Stimulated activated CD4-positive, alpha-beta T cell treated with anti-CD3 and anti-CD28 coated beads, Interleukin-4, amount 100 ng/mL, for 48 hours (primary cell): ENCODE measurements around the gene NUP210L.
A peak's percentile ranks its signal among the peaks of the same experiment; 100 is the strongest.

ENCODE experiments used
- DNase-seq, 2 donors: peaks; one replicate each; pipeline ENCODE4 v3.0.0-alpha.2; 2020; ENCODE audit warnings: low read depth in 2 of 2

Gene NUP210L

DNA sequence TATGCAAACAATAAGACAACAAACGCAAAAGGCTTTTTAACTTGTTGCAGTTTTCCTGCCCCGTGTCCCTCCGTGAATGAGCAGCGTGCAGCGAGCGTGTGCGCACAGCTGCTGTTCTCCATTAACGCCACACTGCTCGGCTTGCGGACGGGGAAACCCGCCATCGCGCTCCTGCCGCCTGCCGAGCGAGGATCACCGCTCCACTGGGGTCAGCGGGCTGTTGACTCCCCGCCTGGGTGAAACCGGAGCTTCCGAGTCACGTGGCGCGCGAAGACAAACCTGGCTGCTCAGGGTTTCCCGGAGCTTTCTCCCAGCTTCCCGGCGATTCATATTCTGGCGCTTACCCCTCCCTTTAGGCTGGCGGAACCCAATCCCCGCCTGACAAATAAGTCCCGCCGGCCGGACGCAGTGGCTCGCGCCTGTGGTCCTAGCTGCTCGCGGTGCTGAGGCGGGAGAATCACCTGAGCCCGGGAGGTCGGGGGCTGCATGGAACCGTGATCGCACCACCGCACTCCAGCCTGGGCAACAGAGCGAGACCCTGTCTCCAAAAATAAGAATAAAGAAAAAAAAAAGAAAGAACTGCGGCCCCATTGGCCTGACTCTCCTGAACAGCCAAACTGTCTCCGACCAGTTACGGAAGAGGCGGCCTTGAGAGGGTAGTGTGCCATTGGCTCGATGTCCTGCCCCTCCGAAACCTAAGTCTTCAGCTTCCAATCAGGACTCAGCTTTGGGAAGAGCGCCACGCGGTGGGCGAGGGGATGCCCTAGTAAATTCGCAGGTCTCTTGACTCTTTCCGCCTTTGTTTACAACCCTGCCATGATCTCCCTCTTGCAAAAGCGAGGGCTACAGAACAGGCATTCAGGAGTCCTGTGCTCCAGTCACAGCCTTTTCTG, 187.5 kb downstream of the NUP210L start, which contains the start of gene CREB3L4:
TSS of gene CREB3L4 (plus strand) at position 796 of the 893 bp plus-strand sequence. CDS start 624 bp downstream, outside the sequence.
- peak; percentile 65 to 80 for DNase-seq

DNA sequence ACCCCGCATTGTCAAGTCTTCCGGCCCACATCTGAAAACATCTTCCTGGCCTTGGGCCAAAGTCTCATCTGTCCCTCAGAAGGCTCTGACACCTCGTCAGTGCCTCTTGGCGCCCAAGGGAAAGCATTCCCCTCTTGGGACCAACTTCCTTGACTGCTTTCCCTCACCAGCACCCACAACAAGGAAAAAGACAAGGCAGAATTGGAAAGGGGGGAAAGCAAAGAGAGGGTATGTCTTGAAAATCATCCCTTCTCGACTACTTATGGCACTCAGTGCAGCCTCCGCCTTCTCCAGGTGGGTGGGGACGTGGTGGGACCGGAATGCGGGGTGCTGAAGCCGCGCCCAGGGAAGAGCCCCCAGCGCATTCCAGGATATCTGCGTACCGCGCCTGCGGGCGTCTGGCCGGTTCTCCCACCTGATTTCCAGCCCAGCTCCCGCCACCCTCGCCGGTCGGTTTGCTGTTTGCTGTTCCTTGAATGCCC, 191.0 kb downstream of the NUP210L start:
- no peak for DNase-seq

DNA sequence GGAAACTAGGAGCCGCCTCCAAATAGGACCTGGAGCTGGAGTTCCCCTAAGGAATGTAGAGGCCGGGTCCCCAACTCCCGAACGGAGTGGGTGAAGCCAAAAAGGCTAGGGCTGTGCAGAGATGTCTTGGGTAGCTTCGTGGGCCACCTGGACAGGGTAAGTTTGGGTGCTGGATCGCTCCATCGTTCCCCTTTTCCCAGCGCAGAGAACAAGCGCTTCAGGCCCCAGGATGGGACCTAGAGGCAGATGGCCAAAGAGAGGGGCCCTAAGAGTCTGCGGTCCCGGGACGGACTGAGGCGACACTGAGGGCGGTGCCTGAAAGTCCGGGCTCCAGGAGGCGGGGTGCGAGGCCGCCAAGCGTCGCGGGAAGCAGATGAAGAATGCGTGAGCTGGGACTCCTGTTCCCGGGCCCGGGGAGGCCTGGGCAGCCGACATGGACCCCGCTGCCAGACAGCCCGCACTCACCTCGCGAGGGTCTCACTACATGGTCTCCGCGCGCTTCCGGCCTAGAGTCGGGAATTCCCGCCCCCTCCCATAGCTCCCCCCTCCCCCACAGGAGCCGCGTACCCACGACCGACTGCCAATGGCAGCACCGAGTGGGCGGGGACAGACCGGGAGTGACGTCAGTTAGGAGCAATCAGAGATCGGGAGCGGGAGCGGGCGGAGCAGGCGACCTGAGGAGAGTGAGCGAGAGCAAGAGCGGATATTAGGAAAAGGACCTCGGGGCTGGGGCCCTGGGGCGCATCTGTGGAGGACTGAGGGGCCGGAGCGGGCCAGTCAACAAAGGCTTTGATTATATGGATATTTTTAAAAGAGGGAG, 191.6 kb downstream of the NUP210L start, which contains the start of gene SLC39A1:
TSS of gene SLC39A1 (minus strand) at position 508 of the 820 bp plus-strand sequence. CDS start 822 bp downstream, outside the sequence.
- DNase-seq: peak; percentile 95 to 97

DNA sequence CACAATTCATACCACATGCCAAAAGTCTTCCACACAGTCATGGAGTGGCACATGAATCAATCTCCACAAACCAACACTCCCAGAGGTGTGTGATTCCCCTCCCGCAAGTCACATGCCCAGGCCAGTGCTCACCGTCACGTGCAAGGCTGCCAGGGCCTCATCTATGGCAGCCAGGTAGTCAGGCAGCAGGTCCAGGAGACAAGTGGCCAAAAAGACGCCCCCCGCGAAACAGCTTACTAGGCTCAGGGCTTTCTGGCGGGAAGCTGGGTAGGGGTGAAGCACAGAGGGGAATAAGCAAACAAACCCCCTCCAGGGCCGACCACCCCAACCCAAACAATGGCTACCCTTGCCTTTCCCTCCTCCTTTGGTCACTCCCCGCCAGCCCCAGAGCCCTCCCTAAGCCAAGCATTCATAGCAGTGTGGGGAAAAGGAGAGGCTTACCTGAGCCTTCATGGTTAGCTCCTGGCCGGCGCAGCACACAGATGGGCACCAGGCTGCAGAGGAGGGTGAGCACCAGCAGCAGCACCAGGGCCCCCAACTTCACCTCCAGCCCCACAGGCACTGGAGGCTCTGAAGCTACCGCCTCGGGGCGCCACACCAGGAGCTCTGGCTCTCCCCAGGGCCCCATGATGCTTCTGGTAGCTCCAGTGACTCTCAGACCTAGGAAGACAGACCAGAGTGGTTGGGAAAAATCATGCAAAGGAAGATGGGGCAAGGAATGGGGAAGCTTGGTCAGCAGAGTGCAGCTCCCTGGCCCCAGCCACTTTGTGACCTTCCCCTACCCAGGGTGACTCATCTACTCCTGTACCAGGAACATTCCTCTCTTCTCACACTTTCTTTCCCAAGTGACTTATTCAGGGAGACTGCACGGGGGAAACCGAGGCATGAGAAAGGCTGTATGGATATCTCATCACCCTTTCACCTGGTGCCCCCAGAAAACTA, 192.5 kb downstream of the NUP210L start:
- DNase-seq: no peak

DNA sequence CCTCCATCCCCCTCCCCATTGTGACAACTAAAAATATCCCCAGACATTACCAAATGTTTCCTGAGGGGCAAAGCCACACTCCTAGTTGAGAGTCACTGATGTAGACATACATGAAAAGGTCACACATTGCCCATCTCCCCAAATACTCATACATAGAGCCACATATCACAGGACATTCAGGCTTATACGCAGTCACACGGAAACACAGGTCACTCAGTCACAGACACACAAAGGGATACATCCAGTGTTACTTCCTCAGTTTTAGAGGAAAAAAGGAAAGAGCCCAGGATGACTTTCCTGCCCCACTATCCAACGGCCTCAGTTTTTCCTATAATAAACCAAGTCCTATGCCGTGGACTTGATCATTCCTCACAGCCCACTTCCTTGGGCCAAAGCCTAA, 193.5 kb downstream of the NUP210L start:
- DNase-seq: no peak

DNA sequence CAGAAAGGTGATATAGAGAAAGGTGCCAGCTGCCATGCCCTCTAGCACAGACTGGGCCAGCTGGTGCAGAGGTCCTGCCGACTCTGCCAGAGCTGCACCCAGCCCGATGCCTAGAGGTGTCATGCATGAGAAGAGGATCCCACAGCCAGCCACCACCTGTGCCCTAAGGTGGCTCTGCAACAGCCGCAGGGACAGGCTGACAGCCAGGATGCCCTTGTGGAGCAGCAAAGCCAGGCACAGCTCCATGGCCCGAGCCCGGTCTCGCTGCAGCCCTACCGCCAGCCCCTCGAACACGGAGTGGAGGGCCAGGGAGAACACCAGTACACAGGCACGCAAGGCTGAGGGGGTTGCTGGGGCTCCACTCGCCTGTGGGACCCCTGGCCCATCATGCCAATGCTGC, 194.7 kb downstream of the NUP210L start:
- DNase-seq: no peak

DNA sequence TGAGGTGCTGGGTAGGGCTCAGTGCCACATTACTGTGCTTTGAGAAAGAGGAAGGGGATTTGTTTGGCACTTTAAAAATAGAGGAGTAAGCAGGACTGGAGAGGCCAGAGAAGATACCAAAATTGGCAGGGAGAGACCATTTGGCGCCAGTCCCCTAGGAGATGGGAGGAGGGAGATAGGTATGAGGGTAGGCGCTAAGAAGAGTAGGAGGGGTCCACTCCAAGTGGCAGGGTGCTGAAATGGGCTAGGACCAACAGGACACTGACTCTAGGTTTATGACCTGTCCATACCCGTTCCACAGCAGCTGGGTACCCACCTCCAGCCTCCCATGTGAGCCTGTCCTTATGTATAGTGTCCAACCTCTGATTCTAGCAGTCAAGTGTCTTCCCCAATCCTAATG, 195.4 kb downstream of the NUP210L start:
- no peak for DNase-seq

DNA sequence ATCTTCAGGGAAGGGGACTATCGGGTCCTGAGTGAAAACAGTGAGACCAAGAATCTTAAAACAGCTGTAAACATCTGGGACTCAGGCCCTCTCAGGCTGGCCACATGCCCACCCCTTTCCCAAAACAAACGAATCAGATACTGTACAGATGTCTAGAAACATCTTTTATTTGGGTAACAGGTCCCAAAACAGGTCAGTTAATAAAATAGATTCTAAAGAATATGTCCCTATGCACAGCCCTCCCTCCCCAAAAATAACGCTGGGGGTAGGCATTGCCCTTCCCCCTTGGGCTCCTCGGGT, 196.0 kb downstream of the NUP210L start:
- no peak for DNase-seq

DNA sequence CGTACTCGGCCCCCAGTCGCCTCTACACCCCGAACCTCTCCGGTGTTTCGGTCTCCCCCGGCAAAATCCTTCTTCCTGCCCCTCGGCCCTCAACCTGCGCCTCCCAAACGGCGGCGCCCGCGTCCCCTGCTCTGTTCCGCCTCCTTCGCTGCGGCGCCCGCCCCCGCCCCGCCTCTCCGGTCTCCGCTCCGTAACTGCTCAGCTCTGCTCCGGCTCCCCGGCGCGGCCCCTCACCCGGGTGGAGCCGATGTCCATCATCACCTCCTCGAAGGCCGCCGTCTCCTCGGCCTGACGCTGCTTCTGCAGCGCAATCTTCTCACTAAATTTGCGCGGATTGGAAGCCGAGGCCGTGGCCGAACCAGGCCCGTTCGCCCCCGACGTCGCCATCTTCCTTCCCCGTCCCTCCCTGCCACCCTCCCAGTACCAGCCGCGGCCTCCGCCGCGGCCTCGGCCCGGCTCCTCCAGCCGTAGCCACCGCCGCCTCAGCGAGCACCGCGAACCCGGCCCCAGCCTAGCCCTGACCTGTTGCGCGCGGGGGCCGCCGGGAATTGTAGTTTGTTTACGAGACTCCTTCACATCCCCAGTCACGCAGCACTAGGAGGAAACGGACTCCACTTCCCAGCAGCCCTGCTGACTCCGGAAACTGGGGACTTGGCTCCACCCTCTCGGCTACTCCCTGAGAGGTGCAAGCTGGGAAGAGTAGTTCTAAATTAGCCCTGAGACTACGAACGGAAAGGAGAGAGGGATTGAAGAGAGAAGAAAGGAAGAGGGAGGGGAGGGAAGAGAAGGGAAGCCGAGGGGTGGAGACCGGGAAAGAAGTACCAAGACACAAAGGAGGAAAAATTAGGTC, 196.5 kb downstream of the NUP210L start, which contains the start of gene CRTC2:
TSS of gene CRTC2 (minus strand) at position 502 of the 850 bp plus-strand sequence. CDS start at position 387, 115 bp downstream.
- peak; percentile 96 to 98 for DNase-seq

DNA sequence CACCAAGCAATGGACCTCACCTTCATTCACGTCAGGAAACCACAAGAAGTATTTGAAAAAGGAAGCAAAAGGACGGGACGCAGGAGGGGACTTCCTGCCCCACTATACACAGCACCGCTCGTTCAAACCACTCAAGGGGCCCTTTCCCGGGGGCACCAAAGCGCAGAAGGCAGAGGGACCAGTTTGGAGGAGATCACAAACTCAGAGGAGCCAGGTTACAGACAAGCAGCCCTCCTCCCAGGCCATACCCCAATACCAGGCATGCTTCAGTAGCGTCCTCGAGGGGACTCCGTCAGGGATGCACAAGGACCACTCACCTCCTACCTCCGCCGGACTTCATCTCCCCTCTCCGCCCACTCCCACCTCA, 197.1 kb downstream of the NUP210L start:
- peak in 1 of 2 donors; percentile 9 for DNase-seq

DNA sequence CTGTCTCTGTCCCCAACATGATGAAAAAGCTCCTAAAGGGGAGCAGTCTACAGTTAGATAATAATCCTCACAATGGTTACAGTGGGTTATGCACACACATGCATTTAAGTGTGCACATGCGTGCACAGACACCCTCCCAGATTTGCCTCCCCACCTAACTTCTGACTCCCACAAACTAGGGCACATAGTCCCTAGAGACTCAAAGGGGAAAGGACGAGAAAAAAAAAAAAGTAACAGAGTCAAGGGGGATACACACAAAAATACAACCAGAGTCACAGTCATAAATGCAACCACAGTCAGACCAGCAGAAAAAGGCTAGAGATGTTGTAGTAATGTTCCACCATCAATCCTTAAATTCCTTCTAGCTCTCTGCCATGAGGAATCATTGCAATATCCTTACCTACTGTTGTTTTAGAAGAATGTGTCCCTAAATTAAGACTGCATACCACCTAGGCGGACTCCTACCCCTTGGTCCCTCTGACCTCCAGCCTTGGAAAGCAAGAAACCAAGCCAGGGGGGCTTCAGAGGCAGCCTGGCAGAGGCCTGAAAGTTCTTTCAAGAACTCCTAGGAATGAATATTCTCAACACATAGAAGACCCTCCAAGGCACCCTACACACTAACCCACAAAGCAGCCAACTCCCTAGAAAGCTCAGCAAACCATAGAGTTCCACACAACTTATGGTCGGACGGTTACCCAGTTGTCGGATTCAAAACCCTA, 197.7 kb downstream of the NUP210L start:
- DNase-seq: no peak

DNA sequence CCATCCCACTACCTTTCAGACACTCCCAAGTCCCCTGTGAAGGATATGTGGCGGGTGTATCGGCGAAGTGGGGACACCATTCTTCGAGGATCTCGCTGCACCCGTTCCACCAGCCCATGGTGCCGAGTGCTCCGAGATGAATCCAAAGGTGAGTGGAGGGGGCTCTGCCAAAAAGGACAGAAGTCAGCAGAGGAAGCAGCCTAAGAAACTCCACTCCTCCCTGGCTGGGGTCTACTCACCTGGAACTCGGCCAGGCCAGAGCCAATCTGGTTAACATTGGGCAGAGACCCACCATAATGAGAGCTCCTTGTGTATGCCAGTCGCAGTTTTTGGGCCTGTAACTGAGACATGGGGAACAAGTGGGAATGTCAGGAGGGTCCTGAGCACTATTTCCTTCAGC, 200.0 kb downstream of the NUP210L start:
- DNase-seq: no peak

DNA sequence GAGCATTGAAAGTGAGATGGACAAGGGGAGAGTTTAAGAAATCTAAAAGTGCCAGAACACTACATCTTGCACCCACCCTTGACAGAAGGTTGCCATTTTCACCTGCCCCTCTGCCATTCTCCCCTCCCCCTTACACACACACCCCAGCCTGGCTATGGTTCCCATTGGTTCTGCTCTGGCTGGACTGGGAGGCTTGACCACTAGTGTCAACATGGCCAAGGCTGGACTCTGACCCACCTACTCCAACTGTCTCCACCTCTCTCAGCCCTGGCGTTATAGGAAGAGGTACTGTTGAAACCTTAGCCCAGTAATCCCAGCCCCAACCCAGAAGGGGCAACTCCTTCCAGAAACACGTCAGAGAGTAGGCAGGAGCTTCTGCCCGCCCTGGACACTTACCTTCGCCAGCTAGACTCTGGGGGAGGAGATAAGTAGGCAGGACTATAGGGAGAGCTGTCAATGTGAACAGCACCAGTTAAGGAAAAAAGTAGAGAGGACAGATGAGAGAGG, 201.0 kb downstream of the NUP210L start:
- DNase-seq: no peak

DNA sequence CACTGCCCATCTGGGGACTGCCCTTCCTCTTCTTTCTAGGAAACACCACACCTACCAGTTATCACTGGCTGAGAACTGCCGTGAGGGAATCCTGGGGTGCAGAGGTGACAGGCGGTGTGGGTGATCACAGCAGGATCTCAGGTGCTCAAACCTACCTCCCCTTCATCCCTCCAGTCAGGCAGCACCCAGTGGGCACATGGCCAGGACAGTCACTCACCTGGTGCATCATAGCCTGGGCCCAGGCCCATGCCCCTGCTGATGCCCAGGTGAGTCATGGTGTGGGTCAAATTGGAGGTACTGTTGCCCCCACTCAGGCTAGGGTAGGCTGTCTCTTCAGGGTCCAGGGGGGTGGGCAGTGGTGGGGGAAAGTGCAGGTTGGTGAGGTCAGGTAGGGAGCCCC, 203.1 kb downstream of the NUP210L start:
- DNase-seq: no peak

DNA sequence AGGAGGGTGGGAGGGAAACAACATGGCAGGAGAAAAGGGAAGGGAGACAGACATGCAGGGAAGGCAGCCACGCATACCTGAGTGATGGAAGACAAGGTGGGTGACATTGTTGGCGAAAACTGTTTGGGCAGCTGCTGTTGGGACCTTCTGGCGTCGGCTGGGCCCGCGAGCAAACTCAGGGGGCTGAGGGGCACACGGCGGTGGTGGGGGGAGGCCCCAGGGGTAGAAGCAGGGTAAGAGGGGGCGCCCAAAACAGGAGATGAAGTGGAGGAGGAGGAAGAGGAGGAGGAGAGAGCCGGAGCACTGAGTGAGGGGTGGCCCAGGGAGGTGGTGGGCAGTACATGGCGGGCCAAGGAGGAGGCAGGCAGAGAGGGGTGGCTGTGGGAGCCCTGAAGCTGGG, 203.7 kb downstream of the NUP210L start:
- DNase-seq: no peak

DNA sequence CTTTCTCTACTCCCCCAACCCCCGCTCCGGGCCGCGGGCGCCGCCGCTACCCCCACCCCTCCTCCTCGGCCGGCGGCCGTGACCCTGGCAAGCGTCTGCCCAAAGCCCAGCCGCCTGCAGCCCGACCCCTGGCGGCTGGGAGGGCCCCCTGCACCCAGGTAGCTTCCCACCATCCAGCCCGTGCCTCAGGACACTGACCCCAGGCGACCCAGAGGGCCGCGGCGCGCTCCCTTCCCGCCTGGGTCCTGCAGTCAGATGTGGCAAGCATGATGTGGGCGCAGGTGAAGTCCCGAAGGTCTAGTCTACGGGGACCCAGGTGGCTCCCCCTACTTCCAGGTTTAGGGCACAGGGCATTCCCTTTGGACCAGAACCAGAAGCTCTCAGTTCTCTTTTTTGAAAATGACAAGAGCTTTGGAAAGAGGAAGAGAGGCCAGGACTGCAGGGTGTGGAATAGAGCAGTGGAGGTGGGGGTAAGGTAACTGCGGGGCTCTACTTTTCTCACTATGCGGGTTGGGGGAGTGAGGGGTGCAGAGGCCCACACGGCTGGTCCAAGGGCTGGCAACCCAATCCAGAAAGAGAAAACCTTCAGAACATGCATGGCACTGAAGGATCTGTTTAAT, 208.1 kb downstream of the NUP210L start, which contains the start of gene DENND4B:
TSS of gene DENND4B (minus strand) at position 97 of the 620 bp plus-strand sequence. CDS start 2,344 bp downstream, outside the sequence.
- DNase-seq: peak; percentile 64 to 73

DNA sequence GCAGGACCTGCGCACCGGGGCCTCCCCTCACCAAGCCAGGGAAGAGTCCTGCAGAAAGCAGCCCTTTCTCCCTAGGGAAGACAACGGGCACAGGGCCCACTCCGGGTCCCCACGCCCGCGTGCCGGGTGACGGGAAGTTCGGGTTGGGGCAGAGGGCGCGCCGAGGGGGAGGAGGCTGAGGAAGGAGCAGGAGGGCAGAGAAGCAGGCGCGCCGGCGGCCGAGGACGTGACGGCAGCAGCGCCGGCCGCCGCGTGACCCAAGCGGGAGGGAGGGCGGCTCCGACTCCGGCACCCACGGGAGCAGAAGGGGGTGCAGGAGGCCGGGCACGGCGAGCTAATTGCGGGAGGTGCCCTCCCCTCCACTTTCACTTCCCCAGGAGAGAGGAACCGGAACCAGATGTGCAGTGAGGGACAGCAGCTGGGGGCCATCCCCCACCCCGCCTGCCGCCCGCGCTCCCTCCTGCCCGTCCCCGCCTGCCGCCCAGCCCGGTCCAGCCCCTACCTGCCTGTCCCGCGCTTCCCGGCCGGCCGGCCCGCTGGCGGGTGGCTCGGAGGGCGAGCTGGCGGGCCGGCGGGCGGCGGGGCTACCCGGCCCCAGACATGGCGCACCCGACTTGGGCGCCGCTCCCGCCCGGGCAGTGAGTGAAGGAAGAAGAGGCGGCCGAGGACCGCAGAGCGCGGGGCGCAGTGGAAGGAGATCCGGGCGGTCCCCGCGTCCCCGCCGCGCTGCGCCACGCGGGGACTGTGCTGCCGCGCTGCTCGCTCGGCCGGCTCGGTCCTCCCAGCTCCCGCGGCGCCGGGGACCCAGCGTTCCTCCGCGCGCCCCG, 208.9 kb downstream of the NUP210L start:
- DNase-seq: peak; percentile 63 to 67
